Dendritic cell treated with granulocyte-macrophage colony-stimulating factor and Interleukin-4, amounts not matched to agents 40 ng/mL and 50 ng/mL, for 4 days (primary cell): Measurements from ENCODE around the gene POLR2A.
"Not testable (repeated sequence)": the region's sequence is repeated elsewhere in the genome, so short reads cannot be mapped to it uniquely, and the experiment has no call there.

ENCODE experiments used
- H3K27ac Mint-ChIP-seq: one replicate; pipeline ENCODE4 v1.8.0; 2022; ENCODE audit warnings: mild to moderate bottlenecking, mixed read lengths
- H3K27me3 Mint-ChIP-seq: one replicate; pipeline ENCODE4 v1.8.0; 2022; ENCODE audit warnings: mild to moderate bottlenecking, mixed read lengths
- H3K36me3 Mint-ChIP-seq: one replicate; pipeline ENCODE4 v1.8.0; 2022; ENCODE audit warnings: low read depth, mixed read lengths
- H3K4me1 Mint-ChIP-seq: one replicate; pipeline ENCODE4 v1.8.0; 2022; ENCODE audit warnings: low read depth, mixed read lengths
- H3K4me3 Mint-ChIP-seq: one replicate; pipeline ENCODE4 v1.8.0; 2022; ENCODE audit warnings: mild to moderate bottlenecking, moderate library complexity, mixed read lengths
- H3K9me3 Mint-ChIP-seq: one replicate; pipeline ENCODE4 v1.8.0; 2022; ENCODE audit warnings: mixed read lengths
- intact Hi-C: fragments of 100-400 bp; cut with micrococcal nuclease; formaldehyde crosslinking; loops from one replicate; pipeline ENCODE4 v1.15.0; 2022

Gene POLR2A

GRCh38 chr17:7479213-7480088 lies 4.7 kb upstream of the POLR2A start, which contains the start of gene ZBTB4:
TSS of gene ZBTB4 (minus strand) at chr17:7479631. CDS start at chr17:7466801, 12,830 bp downstream.
- H3K36me3 Mint-ChIP-seq = peaks cover 19% of the 10 kb centered on the region
- H3K27me3 Mint-ChIP-seq = no peaks in the 10 kb centered on the region
- peak within 1 kb of the TSS; percentile 81 for H3K4me3 Mint-ChIP-seq
- H3K9me3 Mint-ChIP-seq = no peaks in the 10 kb centered on the region
- H3K4me1 Mint-ChIP-seq = peaks cover 73% of the 10 kb centered on the region
- intact Hi-C loops = loop anchor here (10.0 kb wide), 1 partner anchor 125 kb away; the partner anchor contains the start of genes KCTD11 and TMEM95
- peak within 1 kb of the TSS; percentile 81 for H3K27ac Mint-ChIP-seq

GRCh38 chr17:7480089-7480384 lies 4.1 kb upstream of the POLR2A start:
- Mint-ChIP-seq H3K9me3 (no peaks in the 10 kb centered on the region), H3K27me3 (no peaks in the 10 kb centered on the region), H3K4me1 (peaks cover 78% of the 10 kb centered on the region), H3K36me3 (peaks cover 19% of the 10 kb centered on the region), H3K4me3 (peak overlapping the region; percentile 81), H3K27ac (peak overlapping the region; percentile 81)
- intact Hi-C loops = loop anchor here (10.0 kb wide), 1 partner anchor 125 kb away; the partner anchor contains the start of genes KCTD11 and TMEM95

GRCh38 chr17:7481275-7481674 lies 2.9 kb upstream of the POLR2A start, which contains the start of gene SLC35G6:
TSS of gene SLC35G6 (plus strand) at chr17:7481446. CDS start at chr17:7481517, 71 bp downstream.
- Mint-ChIP-seq H3K4me3 (peak within 1 kb of the TSS; percentile 81), H3K36me3 (peaks cover 28% of the 10 kb centered on the region), H3K27ac (peak within 1 kb of the TSS; percentile 81), H3K4me1 (peaks cover 75% of the 10 kb centered on the region)
- not testable (repeated sequence) for H3K9me3 Mint-ChIP-seq, H3K27me3 Mint-ChIP-seq
- intact Hi-C loops = loop anchor here (10.0 kb wide), 1 partner anchor 126 kb away; the partner anchor contains the start of genes KCTD11 and TMEM95

DNA sequence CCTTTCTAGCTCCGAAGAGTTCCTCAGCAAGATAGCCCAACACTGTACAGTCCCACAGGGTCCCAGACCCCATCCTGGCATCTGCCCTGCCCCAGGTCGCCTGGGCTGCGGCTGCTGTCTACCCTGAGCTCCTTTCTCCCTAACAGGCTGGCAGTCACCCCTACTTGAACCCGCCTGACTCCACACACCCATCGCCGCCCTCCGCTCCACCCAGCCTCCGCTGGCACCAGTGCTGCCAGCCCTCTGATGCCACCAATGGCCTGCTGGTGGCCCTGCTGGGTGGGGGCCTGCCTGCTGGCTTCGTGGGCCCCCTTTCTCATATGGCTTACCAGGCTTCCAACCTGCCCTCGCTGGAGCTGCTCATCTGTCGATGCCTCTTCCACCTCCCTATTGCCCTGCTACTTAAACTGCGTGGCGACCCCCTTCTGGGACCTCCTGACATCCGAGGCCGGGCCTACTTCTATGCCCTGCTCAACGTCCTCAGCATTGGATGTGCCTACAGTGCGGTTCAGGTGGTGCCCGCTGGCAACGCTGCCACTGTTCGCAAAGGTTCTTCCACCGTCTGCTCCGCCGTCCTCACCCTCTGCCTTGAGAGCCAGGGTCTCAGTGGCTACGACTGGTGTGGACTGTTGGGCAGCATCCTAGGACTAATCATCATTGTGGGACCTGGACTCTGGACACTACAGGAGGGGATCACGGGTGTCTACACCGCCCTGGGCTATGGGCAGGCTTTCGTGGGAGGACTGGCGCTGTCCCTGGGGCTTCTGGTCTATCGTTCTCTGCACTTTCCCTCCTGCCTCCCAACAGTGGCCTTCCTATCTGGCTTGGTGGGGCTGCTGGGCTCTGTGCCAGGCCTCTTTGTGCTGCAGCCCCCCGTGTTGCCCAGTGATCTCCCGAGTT lies 2.1 kb upstream of the POLR2A start:
- Mint-ChIP-seq H3K36me3 (peaks cover 36% of the 10 kb centered on the region), H3K4me1 (peaks cover 75% of the 10 kb centered on the region), H3K27ac (peak overlapping the region; percentile 100)
- H3K27me3 Mint-ChIP-seq, H3K9me3 Mint-ChIP-seq, H3K4me3 Mint-ChIP-seq: not testable (repeated sequence)
- intact Hi-C loops = loop anchor here (10.0 kb wide), 1 partner anchor 127 kb away; the partner anchor contains the start of genes KCTD11 and TMEM95

- Mint-ChIP-seq H3K4me3 (peak overlapping the region; percentile 97), H3K4me1 (peaks cover 75% of the 10 kb centered on the region), H3K27ac (peak overlapping the region; percentile 100), H3K36me3 (peaks cover 42% of the 10 kb centered on the region)
- H3K9me3 Mint-ChIP-seq, H3K27me3 Mint-ChIP-seq: not testable (repeated sequence)
- intact Hi-C loops = loop anchor here (10.0 kb wide), 1 partner anchor 128 kb away; the partner anchor contains the start of genes KCTD11 and TMEM95
Measured at GRCh38 chr17:7482742-7483088, 1.5 kb upstream of the POLR2A start.

DNA sequence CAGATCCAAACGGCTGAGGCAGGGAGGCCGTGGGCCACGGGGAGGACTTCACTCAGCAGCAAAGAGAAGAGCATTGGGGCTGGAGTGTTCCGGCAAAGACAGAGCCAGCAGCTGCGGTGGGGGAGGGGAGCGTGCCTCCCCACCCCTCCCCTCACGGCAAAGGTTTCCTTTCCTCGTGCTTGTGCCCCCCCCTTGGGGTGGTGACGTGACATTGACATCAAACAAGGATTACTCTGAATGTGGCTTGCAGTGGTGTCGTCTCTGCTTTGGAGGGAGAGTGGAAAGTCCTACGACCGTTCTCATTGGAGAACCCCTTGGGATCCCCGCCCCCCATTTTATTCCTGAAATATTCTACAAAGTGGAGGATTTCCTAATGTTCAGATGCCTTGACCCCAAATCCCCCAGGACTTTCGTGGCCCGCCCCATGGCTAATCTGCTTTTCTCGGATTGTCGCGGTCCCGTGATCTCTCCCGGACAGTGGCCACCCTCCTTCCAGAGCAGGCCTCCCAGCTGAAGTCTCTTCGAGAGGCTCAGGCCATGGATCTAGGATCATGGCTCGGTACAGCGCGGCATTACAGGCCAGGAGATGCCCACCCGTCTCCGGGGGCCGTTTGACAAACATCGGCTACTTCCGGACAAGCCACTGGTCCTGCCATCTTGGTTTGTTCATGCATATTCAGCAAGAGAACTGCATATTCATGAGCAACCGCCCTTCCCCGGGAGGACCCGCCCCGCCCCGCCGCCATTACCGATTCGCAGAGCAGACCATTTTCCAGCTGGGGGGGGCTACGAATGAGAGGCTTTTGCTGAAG lies 705 bp upstream of the POLR2A start:
- intact Hi-C loops = loop anchor here (1.0 to 10.0 kb wide), 2 partner anchors 48 to 129 kb away; partner anchors contain the start of genes KCTD11, TMEM102 and TMEM95
- H3K36me3 Mint-ChIP-seq = peaks cover 48% of the 10 kb centered on the region
- H3K9me3 Mint-ChIP-seq = no peaks in the 10 kb centered on the region
- H3K27me3 Mint-ChIP-seq = no peaks in the 10 kb centered on the region
- peak overlapping the region; percentile 97 for H3K4me3 Mint-ChIP-seq
- H3K27ac Mint-ChIP-seq = peak overlapping the region; percentile 100
- H3K4me1 Mint-ChIP-seq = peaks cover 72% of the 10 kb centered on the region

GRCh38 chr17:7484919-7485377 lies 782 bp downstream of the POLR2A start:
- H3K4me1 Mint-ChIP-seq = peaks cover 80% of the 10 kb centered on the region
- peaks cover 62% of the 10 kb centered on the region for H3K36me3 Mint-ChIP-seq
- no peaks in the 10 kb centered on the region for H3K27me3 Mint-ChIP-seq
- intact Hi-C loops = loop anchor here (1.0 to 10.0 kb wide), 2 partner anchors 50 to 130 kb away; partner anchors contain the start of genes KCTD11, TMEM102 and TMEM95
- H3K9me3 Mint-ChIP-seq = no peaks in the 10 kb centered on the region
- H3K27ac Mint-ChIP-seq = peak overlapping the region; percentile 100
- peak overlapping the region; percentile 97 for H3K4me3 Mint-ChIP-seq

DNA sequence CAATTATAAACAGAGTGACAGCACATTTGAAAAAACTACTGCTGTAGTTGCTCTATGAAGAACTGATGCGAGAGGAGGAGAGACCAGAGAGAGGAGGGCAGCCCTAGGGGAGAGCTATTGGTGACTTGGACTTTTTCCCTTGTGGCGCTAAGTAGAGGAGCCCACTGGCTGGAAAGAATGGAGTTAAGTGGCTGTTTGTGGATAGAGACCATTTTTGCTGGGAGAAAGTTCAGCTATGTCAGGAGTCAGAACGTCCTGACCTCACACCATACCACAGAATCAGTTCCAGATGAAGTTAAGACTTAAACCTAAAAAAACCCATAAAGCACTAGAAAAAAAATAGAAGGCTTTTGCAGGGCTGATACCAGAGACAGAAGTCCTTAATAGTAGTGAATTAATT lies 2.0 kb downstream of the POLR2A start:
- Mint-ChIP-seq H3K36me3 (peaks cover 73% of the 10 kb centered on the region), H3K27me3 (no peaks in the 10 kb centered on the region), H3K27ac (peak overlapping the region; percentile 23), H3K9me3 (no peaks in the 10 kb centered on the region), H3K4me3 (peak overlapping the region; percentile 57), H3K4me1 (peaks cover 77% of the 10 kb centered on the region)
- intact Hi-C loops = loop anchor here (10.0 kb wide), 1 partner anchor 131 kb away; the partner anchor contains the start of genes KCTD11 and TMEM95

DNA sequence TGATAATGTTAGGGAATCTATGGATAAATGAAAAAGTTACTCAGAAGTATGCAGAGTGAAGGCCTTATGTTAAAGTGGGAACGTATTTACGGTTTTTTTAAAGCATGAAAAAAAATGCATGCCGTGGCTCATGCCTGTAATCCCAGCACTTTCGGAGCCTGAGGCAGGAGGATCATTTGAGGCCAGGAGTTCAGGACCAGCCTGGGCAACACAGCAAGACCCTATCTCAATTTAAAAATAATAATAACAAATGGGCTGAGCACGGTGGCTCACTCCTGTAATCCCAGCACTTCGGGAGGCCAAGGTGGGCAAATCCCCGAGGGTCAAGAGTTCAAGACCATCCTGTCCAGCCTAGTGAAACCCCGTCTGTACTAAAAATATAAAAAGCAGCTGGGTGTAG lies 6.0 kb downstream of the POLR2A start:
- Mint-ChIP-seq H3K4me3 (no peak overlapping the region), H3K27ac (no peak overlapping the region), H3K36me3 (peaks cover 87% of the 10 kb centered on the region), H3K27me3 (no peaks in the 10 kb centered on the region), H3K4me1 (peaks cover 73% of the 10 kb centered on the region), H3K9me3 (no peaks in the 10 kb centered on the region)
- intact Hi-C loops = no loop called here

- Mint-ChIP-seq H3K27me3 (no peaks in the 10 kb centered on the region), H3K36me3 (peaks cover 90% of the 10 kb centered on the region), H3K27ac (no peak overlapping the region), H3K4me1 (peaks cover 61% of the 10 kb centered on the region), H3K4me3 (no peak overlapping the region), H3K9me3 (no peaks in the 10 kb centered on the region)
- intact Hi-C loops = no loop called here
Measured at GRCh38 chr17:7491583-7491982, 7.4 kb downstream of the POLR2A start.

GRCh38 chr17:7493941-7494340 lies 9.8 kb downstream of the POLR2A start:
- intact Hi-C loops = no loop called here
- no peak overlapping the region for H3K4me3 Mint-ChIP-seq
- peaks cover 91% of the 10 kb centered on the region for H3K36me3 Mint-ChIP-seq
- H3K27ac Mint-ChIP-seq = no peak overlapping the region
- no peaks in the 10 kb centered on the region for H3K27me3 Mint-ChIP-seq
- H3K9me3 Mint-ChIP-seq = no peaks in the 10 kb centered on the region
- H3K4me1 Mint-ChIP-seq = peaks cover 41% of the 10 kb centered on the region

- H3K27me3 Mint-ChIP-seq = no peaks in the 10 kb centered on the region
- H3K4me1 Mint-ChIP-seq = peaks cover 22% of the 10 kb centered on the region
- H3K36me3 Mint-ChIP-seq = peaks cover 93% of the 10 kb centered on the region
- no peak overlapping the region for H3K27ac Mint-ChIP-seq
- intact Hi-C loops = no loop called here
- no peak overlapping the region for H3K4me3 Mint-ChIP-seq
- no peaks in the 10 kb centered on the region for H3K9me3 Mint-ChIP-seq
Measured at GRCh38 chr17:7495906-7496434, 11.8 kb downstream of the POLR2A start.
